SKM-1 treated with dmso at 0.1 percent for 144 hours (cell line): ENCODE data around the gene KLHL35.
"Not testable (repeated sequence)": the region's sequence is repeated elsewhere in the genome, so short reads cannot be mapped to it uniquely, and the experiment has no call there.

Source experiments
- DNase-seq: peaks from one replicate; lab custom pipeline; 2025; ENCODE audit not compliant: unreplicated experiment; lab: John Stamatoyannopoulos, UW

The KLHL35 gene

GRCh38 chr11:75394085-75394840 is 38.7 kb downstream of the KLHL35 start:
- no peak for DNase-seq

- no peak for DNase-seq
Measured at GRCh38 chr11:75389925-75390324, 43.1 kb downstream of the KLHL35 start.

GRCh38 chr11:75389276-75389605 is 43.8 kb downstream of the KLHL35 start:
- no peak for DNase-seq

GRCh38 chr11:75388386-75389275 is 44.4 kb downstream of the KLHL35 start:
- DNase-seq, result peak; percentile 60

- no peak for DNase-seq
Measured at GRCh38 chr11:75387736-75388294, 45.2 kb downstream of the KLHL35 start.

GRCh38 chr11:75386942-75387630 is 45.9 kb downstream of the KLHL35 start:
- no peak for DNase-seq

- peak; percentile 58 for DNase-seq
Measured at GRCh38 chr11:75384438-75385080, 48.4 kb downstream of the KLHL35 start.

- DNase-seq, result no peak
Measured at GRCh38 chr11:75383246-75383645, 49.8 kb downstream of the KLHL35 start.

- peak; percentile 27 for DNase-seq
Measured at GRCh38 chr11:75380716-75381420, 52.1 kb downstream of the KLHL35 start.

GRCh38 chr11:75380245-75380644 is 52.8 kb downstream of the KLHL35 start:
- DNase-seq, result no peak

- DNase-seq, result not testable (repeated sequence)
Measured at GRCh38 chr11:75378776-75379175, 54.2 kb downstream of the KLHL35 start.

GRCh38 chr11:75376175-75376574 is 56.8 kb downstream of the KLHL35 start:
- DNase-seq, result no peak

- DNase-seq, result no peak
Measured at GRCh38 chr11:75375626-75376025, 57.4 kb downstream of the KLHL35 start.

GRCh38 chr11:75374646-75375045 is 58.4 kb downstream of the KLHL35 start:
- no peak for DNase-seq

- DNase-seq, result no peak
Measured at GRCh38 chr11:75373201-75373600, 59.8 kb downstream of the KLHL35 start.
